T-helper 17 cell (primary cell): ENCODE measurements around the gene RSKR. TPM values are rescaled to one million over a fixed set of nuclear protein-coding genes. Genes with fewer than 3 reads are reported as not detected.
"Not testable (repeated sequence)": the region's sequence is repeated elsewhere in the genome, so short reads cannot be mapped to it uniquely, and the experiment has no call there.

Experiments used
- ATAC-seq: fragments of 150-1000 bp; cut with Tn5 transposase; 2 replicates; pipeline ENCODE4 v1.10.0; 2021; ENCODE audit warnings: mild to moderate bottlenecking, moderate library complexity
- DNase-seq, 3 donors: peaks; one replicate each; pipeline versions ENCODE4 v3.0.0 to v3.0.0-alpha.2; 2020 to 2021
- H3K9me3 ChIP-seq: one replicate; pipeline ENCODE4 v1.7.0; 2013; ENCODE audit warnings: low read length, mild to moderate bottlenecking; ENCODE audit not compliant: control insufficient read depth, poor library complexity, severe bottlenecking
- H3K27ac Mint-ChIP-seq: one replicate; pipeline ENCODE4 v1.8.0; 2022; ENCODE audit warnings: mild to moderate bottlenecking, moderate library complexity, mixed read lengths
- H3K27me3 Mint-ChIP-seq: one replicate; pipeline ENCODE4 v1.8.0; 2022; ENCODE audit warnings: mixed read lengths
- H3K36me3 Mint-ChIP-seq: one replicate; pipeline ENCODE4 v1.8.0; 2022; ENCODE audit warnings: low read depth, mixed read lengths
- H3K4me1 Mint-ChIP-seq: one replicate; pipeline ENCODE4 v1.8.0; 2022; ENCODE audit warnings: mild to moderate bottlenecking, mixed read lengths
- H3K4me3 Mint-ChIP-seq: one replicate; pipeline ENCODE4 v1.8.0; 2022; ENCODE audit warnings: mild to moderate bottlenecking, moderate library complexity, mixed read lengths
- total RNA-seq, 4 donors: library from RNA in 2 of 4; stranded (reverse) in 2 of 4; gene quantifications; one replicate each; pipeline ENCODE4 v1.2.3 and lab custom pipeline; 2022 to 2026

The RSKR gene
- 1 to 10 TPM; 8.1 to 8.8 TPM for total RNA-seq
- 7.2 to 13.1 reads per million in 2 donors for total RNA-seq (lab: John Stamatoyannopoulos, UW)

GRCh38 chr17:28613931-28614381 is at the start of gene RSKR:
TSS of gene RSKR (minus strand) at chr17:28614185. CDS start at chr17:28614161, 24 bp downstream.
- peaks cover 12% of the 10 kb centered on the region for H3K4me1 Mint-ChIP-seq
- H3K27ac Mint-ChIP-seq, result peak within 1 kb of the TSS; percentile 63
- ATAC-seq (no peak), DNase-seq (no peak)
- no peaks in the 10 kb centered on the region for H3K9me3 ChIP-seq
- no peak within 1 kb of the TSS for H3K4me3 Mint-ChIP-seq
- peaks cover 14% of the 10 kb centered on the region for H3K36me3 Mint-ChIP-seq
- H3K27me3 Mint-ChIP-seq, result no peaks in the 10 kb centered on the region

- no peaks in the 10 kb centered on the region for H3K27me3 Mint-ChIP-seq
- H3K4me3 Mint-ChIP-seq, result peak overlapping the region; percentile 99
- ATAC-seq (no peak), DNase-seq (no peak)
- H3K9me3 ChIP-seq, result no peaks in the 10 kb centered on the region
- peak overlapping the region; percentile 100 for H3K27ac Mint-ChIP-seq
- H3K4me1 Mint-ChIP-seq, result peaks cover 56% of the 10 kb centered on the region
- peaks cover 18% of the 10 kb centered on the region for H3K36me3 Mint-ChIP-seq
Measured at GRCh38 chr17:28663723-28664122, 49.7 kb upstream of the RSKR start.

- Mint-ChIP-seq H3K36me3 (peaks cover 18% of the 10 kb centered on the region), H3K27me3 (no peaks in the 10 kb centered on the region), H3K27ac (peak overlapping the region; percentile 100), H3K4me1 (peaks cover 47% of the 10 kb centered on the region), H3K4me3 (peak overlapping the region; percentile 99)
- H3K9me3 ChIP-seq, result no peaks in the 10 kb centered on the region
- DNase-seq, result no peak
- ATAC-seq, result no peak
Measured at GRCh38 chr17:28662527-28662829, 48.5 kb upstream of the RSKR start.

- peak; percentile 86 for ATAC-seq
- H3K36me3 Mint-ChIP-seq, result peaks cover 18% of the 10 kb centered on the region
- peak within 1 kb of the TSS; percentile 99 for H3K4me3 Mint-ChIP-seq
- peaks cover 45% of the 10 kb centered on the region for H3K4me1 Mint-ChIP-seq
- DNase-seq, result peak; percentile 85 to 89 (median 87)
- H3K27ac Mint-ChIP-seq, result peak within 1 kb of the TSS; percentile 100
- H3K27me3 Mint-ChIP-seq, result no peaks in the 10 kb centered on the region
- H3K9me3 ChIP-seq, result no peaks in the 10 kb centered on the region
Measured at GRCh38 chr17:28661635-28662526, 47.9 kb upstream of the RSKR start, which contains the start of the genes SDF2 and SUPT6H. TSS of gene SDF2 (minus strand) at chr17:28661906. CDS start at chr17:28661876, 30 bp downstream. TSS of gene SUPT6H (plus strand) at chr17:28662205. CDS start at chr17:28673402, 11,197 bp downstream.

- Mint-ChIP-seq H3K27ac (peak overlapping the region; percentile 100), H3K4me3 (peak overlapping the region; percentile 25), H3K36me3 (peaks cover 11% of the 10 kb centered on the region), H3K4me1 (peaks cover 33% of the 10 kb centered on the region)
- ATAC-seq, DNase-seq, H3K9me3 ChIP-seq, H3K27me3 Mint-ChIP-seq: not testable (repeated sequence)
Measured at GRCh38 chr17:28659497-28659881, 45.5 kb upstream of the RSKR start.

- H3K4me1 Mint-ChIP-seq, result peaks cover 29% of the 10 kb centered on the region
- H3K4me3 Mint-ChIP-seq, H3K36me3 Mint-ChIP-seq, DNase-seq, H3K9me3 ChIP-seq, ATAC-seq, H3K27me3 Mint-ChIP-seq, H3K27ac Mint-ChIP-seq: not testable (repeated sequence)
Measured at GRCh38 chr17:28658766-28659496, 44.9 kb upstream of the RSKR start.

GRCh38 chr17:28658342-28658741 is 44.4 kb upstream of the RSKR start:
- H3K36me3 Mint-ChIP-seq, ATAC-seq, DNase-seq, H3K9me3 ChIP-seq, H3K4me3 Mint-ChIP-seq, H3K27ac Mint-ChIP-seq, H3K27me3 Mint-ChIP-seq: not testable (repeated sequence)
- H3K4me1 Mint-ChIP-seq, result peaks cover 24% of the 10 kb centered on the region

GRCh38 chr17:28657756-28658155 is 43.8 kb upstream of the RSKR start:
- DNase-seq, result no peak
- H3K9me3 ChIP-seq, result no peaks in the 10 kb centered on the region
- Mint-ChIP-seq H3K27me3 (no peaks in the 10 kb centered on the region), H3K27ac (no peak overlapping the region), H3K36me3 (peaks cover 6% of the 10 kb centered on the region), H3K4me1 (peaks cover 21% of the 10 kb centered on the region), H3K4me3 (no peak overlapping the region)
- no peak for ATAC-seq

GRCh38 chr17:28655160-28655559 is 41.2 kb upstream of the RSKR start:
- H3K36me3 Mint-ChIP-seq, result peaks cover 5% of the 10 kb centered on the region
- no peak overlapping the region for H3K4me3 Mint-ChIP-seq
- H3K9me3 ChIP-seq, result no peaks in the 10 kb centered on the region
- peaks cover 17% of the 10 kb centered on the region for H3K4me1 Mint-ChIP-seq
- H3K27ac Mint-ChIP-seq, result peak overlapping the region; percentile 53
- DNase-seq (no peak), ATAC-seq (no peak)
- no peaks in the 10 kb centered on the region for H3K27me3 Mint-ChIP-seq

GRCh38 chr17:28648698-28649097 is 34.7 kb upstream of the RSKR start:
- H3K9me3 ChIP-seq, result no peaks in the 10 kb centered on the region
- no peak overlapping the region for H3K4me3 Mint-ChIP-seq
- ATAC-seq (no peak), DNase-seq (no peak)
- H3K27me3 Mint-ChIP-seq, result no peaks in the 10 kb centered on the region
- H3K27ac Mint-ChIP-seq, result no peak overlapping the region
- peaks cover 28% of the 10 kb centered on the region for H3K4me1 Mint-ChIP-seq
- H3K36me3 Mint-ChIP-seq, result peaks cover 2% of the 10 kb centered on the region

- H3K36me3 Mint-ChIP-seq, result no peaks in the 10 kb centered on the region
- H3K27me3 Mint-ChIP-seq, result no peaks in the 10 kb centered on the region
- H3K4me3 Mint-ChIP-seq, result peak overlapping the region; percentile 99
- DNase-seq (no peak), ATAC-seq (no peak)
- H3K27ac Mint-ChIP-seq, result peak overlapping the region; percentile 99
- no peaks in the 10 kb centered on the region for H3K9me3 ChIP-seq
- H3K4me1 Mint-ChIP-seq, result peaks cover 29% of the 10 kb centered on the region
Measured at GRCh38 chr17:28646039-28646754, 32.2 kb upstream of the RSKR start.

- Mint-ChIP-seq H3K4me3 (peak overlapping the region; percentile 99), H3K27me3 (no peaks in the 10 kb centered on the region), H3K27ac (peak overlapping the region; percentile 99), H3K36me3 (no peaks in the 10 kb centered on the region), H3K4me1 (peaks cover 29% of the 10 kb centered on the region)
- no peaks in the 10 kb centered on the region for H3K9me3 ChIP-seq
- ATAC-seq (no peak), DNase-seq (no peak)
Measured at GRCh38 chr17:28645576-28645939, 31.6 kb upstream of the RSKR start.
